HL-60 (cell line): ENCODE results near the gene KCNMA1.

Source experiments
- CTCF ChIP-seq: IDR thresholded peaks from one replicate; pipeline ENCODE4 v1.5.1; 2011; ENCODE audit warnings: low read length, control low read depth, inconsistent platforms; ENCODE audit not compliant: insufficient read depth
- POLR2AphosphoS5 ChIP-seq: IDR thresholded peaks from 2 replicates; pipeline ENCODE4 v1.6.1; 2012; ENCODE audit warnings: low read depth
- REST ChIP-seq: IDR thresholded peaks from 2 replicates; pipeline ENCODE4 v1.6.1; 2012; ENCODE audit warnings: low read depth; ENCODE audit not compliant: insufficient replicate concordance
- SPI1 ChIP-seq: IDR thresholded peaks from 2 replicates; pipeline ENCODE4 v1.6.1; 2012; ENCODE audit warnings: low read depth, mild to moderate bottlenecking, borderline replicate concordance

GRCh38 chr10:77074104-77074624 is 563.4 kb downstream of the KCNMA1 start:
- no peak for TF ChIP-seq CTCF
- TF ChIP-seq POLR2AphosphoS5, result no peak
- TF ChIP-seq REST, result no peak
- no peak for TF ChIP-seq SPI1
